ENCODE results near the gene MOB3B.

MOB3B gene

GRCh38 chr9:27391040-27391895, 138.3 kb downstream of the MOB3B start:
- DNase-seq (ENCODE audit: low read depth), result no peak

GRCh38 chr9:27388150-27388549, 141.5 kb downstream of the MOB3B start:
- no peak for DNase-seq (ENCODE audit: low read depth)

- DNase-seq (ENCODE audit: low read depth), result no peak
These were observed 141.9 kb downstream of the MOB3B start for GRCh38 chr9:27387722-27388121.

- no peak for DNase-seq (ENCODE audit: low read depth)
These were observed 143.0 kb downstream of the MOB3B start for GRCh38 chr9:27386571-27387091.

- DNase-seq (ENCODE audit: low read depth), result no peak
These were observed 143.8 kb downstream of the MOB3B start for GRCh38 chr9:27385606-27386322.

GRCh38 chr9:27384262-27385014, 145.2 kb downstream of the MOB3B start:
- DNase-seq (ENCODE audit: low read depth), result no peak

- no peak for DNase-seq (ENCODE audit: low read depth)
These were observed 146.1 kb downstream of the MOB3B start for GRCh38 chr9:27383524-27383923.

GRCh38 chr9:27382975-27383374, 146.6 kb downstream of the MOB3B start:
- no peak for DNase-seq (ENCODE audit: low read depth)

- no peak for DNase-seq (ENCODE audit: low read depth)
These were observed 147.3 kb downstream of the MOB3B start for GRCh38 chr9:27382308-27382707.

- no peak for DNase-seq (ENCODE audit: low read depth)
These were observed 150.0 kb downstream of the MOB3B start for GRCh38 chr9:27379311-27380251.

- no peak for DNase-seq (ENCODE audit: low read depth)
These were observed 151.7 kb downstream of the MOB3B start for GRCh38 chr9:27377811-27378456.

- no peak for DNase-seq (ENCODE audit: low read depth)
These were observed 152.3 kb downstream of the MOB3B start for GRCh38 chr9:27377147-27377807.

- DNase-seq (ENCODE audit: low read depth), result no peak
These were observed 155.8 kb downstream of the MOB3B start for GRCh38 chr9:27373851-27374250.

- DNase-seq (ENCODE audit: low read depth), result no peak
These were observed 157.0 kb downstream of the MOB3B start for GRCh38 chr9:27372615-27373014.

- DNase-seq (ENCODE audit: low read depth), result no peak
These were observed 158.2 kb downstream of the MOB3B start for GRCh38 chr9:27371382-27371781.

GRCh38 chr9:27369591-27369990, 160.0 kb downstream of the MOB3B start:
- DNase-seq (ENCODE audit: low read depth), result no peak

- DNase-seq (ENCODE audit: low read depth), result no peak
These were observed 161.2 kb downstream of the MOB3B start for GRCh38 chr9:27368316-27368985.

- no peak for DNase-seq (ENCODE audit: low read depth)
These were observed 161.7 kb downstream of the MOB3B start for GRCh38 chr9:27367921-27368315.

- no peak for DNase-seq (ENCODE audit: low read depth)
These were observed 162.3 kb downstream of the MOB3B start for GRCh38 chr9:27367175-27367798.

Data from activated T-helper 9 cell treated with anti-CD3 and anti-CD28 coated beads, Interleukin-2, amount 50 U/mL, for 16 hours (primary cell).